Subcutaneous abdominal adipose tissue (tissue), 5 donors: ENCODE measurements around the gene SIGLECL1.
A peak's percentile ranks its signal among the peaks of the same experiment; 100 is the strongest.
"Not testable (repeated sequence)": the region's sequence is repeated elsewhere in the genome, so short reads cannot be mapped to it uniquely, and the experiment has no call there.

Source experiments
- H3K27ac ChIP-seq: one replicate; pipeline ENCODE4 v1.7.0; 2013; ENCODE audit warnings: low read depth, mild to moderate bottlenecking, inconsistent platforms, low read length, moderate library complexity
- H3K27me3 ChIP-seq, 5 donors: one replicate each; pipeline ENCODE4 v1.7.0; 2013; ENCODE audit warnings: low read length in 5 of 5, inconsistent platforms in 1 of 5; ENCODE audit not compliant: control insufficient read depth in 5 of 5, insufficient read depth in 4 of 5
- H3K36me3 ChIP-seq, 5 donors: one replicate each; pipeline ENCODE4 v1.7.0; 2013; ENCODE audit warnings: low read length in 5 of 5; ENCODE audit not compliant: control insufficient read depth in 5 of 5, insufficient read depth in 5 of 5
- H3K4me1 ChIP-seq, 5 donors: one replicate each; pipeline ENCODE4 v1.7.0; 2013; ENCODE audit warnings: low read length in 5 of 5, mild to moderate bottlenecking in 3 of 5, moderate library complexity in 1 of 5; ENCODE audit not compliant: control insufficient read depth in 5 of 5, insufficient read depth in 5 of 5
- H3K4me3 ChIP-seq, 5 donors: one replicate each; pipeline ENCODE4 v1.7.0; 2013; ENCODE audit warnings: low read length in 5 of 5, low read depth in 1 of 5
- H3K9ac ChIP-seq, 5 donors: one replicate each; pipeline ENCODE4 v1.7.0; 2013; ENCODE audit warnings: low read length in 5 of 5, mild to moderate bottlenecking in 4 of 5, moderate library complexity in 3 of 5
- H3K9me3 ChIP-seq, 5 donors: one replicate each; pipeline ENCODE4 v1.7.0; 2013; ENCODE audit warnings: low read length in 5 of 5; ENCODE audit not compliant: control insufficient read depth in 5 of 5
- donor health status: healthy.
- donor health status: healthy.
- donor health status: healthy.
- donor health status: healthy.
- donor health status: healthy.

The SIGLECL1 gene

DNA sequence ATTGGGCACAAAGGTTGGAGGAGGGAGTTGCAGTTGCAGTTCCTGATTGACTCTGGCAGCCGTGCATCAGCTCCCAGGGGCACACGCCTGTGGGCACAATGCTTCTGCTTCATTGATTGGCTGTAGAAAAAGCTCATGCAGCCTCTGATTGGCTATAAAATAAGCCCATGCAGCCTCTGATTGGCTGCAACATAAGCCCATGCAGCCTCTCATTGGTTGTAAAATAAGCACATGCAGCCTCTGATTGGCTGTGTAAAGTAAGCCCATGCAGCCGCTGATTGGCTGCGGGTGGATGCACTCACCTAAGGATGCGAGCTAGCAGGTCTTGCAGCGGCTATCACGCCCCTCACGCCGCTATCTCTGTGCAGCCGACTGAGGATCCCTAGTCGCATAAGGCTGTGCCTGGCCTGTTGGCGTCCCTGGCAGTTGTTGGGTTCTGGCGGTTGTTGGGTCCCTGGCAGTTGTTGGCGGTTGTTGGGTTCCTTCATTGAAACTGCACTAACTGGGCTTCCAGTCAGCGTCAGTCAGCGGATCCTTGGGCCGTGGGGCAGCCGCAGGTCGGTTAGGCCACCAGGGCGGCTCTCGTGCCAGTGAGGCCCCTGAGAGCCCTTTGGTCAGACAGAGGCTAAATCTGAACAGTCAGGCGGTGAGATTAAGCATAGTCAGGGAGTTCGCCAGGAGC is at the start of gene SIGLECL1:
TSS of gene SIGLECL1 (plus strand) at position 295 of the 682 bp plus-strand sequence. CDS start 12,993 bp downstream, outside the sequence.
- H3K27ac ChIP-seq: no peak within 1 kb of the TSS
- no peak within 1 kb of the TSS for H3K9ac ChIP-seq
- peaks cover 0 to 4% (median 0%) of the 10 kb centered on the region in 5 donors for H3K27me3 ChIP-seq
- no peak within 1 kb of the TSS for H3K4me3 ChIP-seq
- peaks cover 0 to 4% (median 0%) of the 10 kb centered on the region in 5 donors for H3K4me1 ChIP-seq
- H3K36me3 ChIP-seq: no peaks in the 10 kb centered on the region
- H3K9me3 ChIP-seq: peaks cover 0 to 3% (median 0%) of the 10 kb centered on the region in 5 donors

DNA sequence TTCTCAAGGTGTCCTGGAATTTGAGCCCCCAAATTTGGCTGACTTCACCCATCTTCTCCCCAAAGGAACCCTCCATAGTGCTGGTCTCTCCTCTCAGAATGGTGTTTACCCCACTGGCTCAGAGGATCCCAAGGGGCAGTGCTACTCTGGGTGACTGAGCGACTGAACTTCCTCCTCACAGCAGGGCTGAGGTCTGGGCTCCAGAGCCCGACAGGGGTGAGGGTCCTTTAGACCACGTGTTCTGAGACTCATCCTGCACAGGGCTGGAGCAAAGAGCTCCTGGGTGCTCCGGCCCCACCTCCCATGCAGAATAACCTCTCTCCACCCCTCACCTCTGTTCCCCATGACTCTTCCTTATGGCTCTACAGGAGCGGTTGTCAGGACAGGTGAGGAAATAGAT is 49.2 kb upstream of the SIGLECL1 start:
- no peak overlapping the region for H3K4me3 ChIP-seq
- no peaks in the 10 kb centered on the region for H3K4me1 ChIP-seq
- H3K9ac ChIP-seq: no peak overlapping the region
- peaks cover 10 to 23% (median 13%) of the 10 kb centered on the region in 5 donors for H3K27me3 ChIP-seq
- no peaks in the 10 kb centered on the region for H3K36me3 ChIP-seq
- H3K9me3 ChIP-seq: no peaks in the 10 kb centered on the region
- H3K27ac ChIP-seq: no peak overlapping the region

DNA sequence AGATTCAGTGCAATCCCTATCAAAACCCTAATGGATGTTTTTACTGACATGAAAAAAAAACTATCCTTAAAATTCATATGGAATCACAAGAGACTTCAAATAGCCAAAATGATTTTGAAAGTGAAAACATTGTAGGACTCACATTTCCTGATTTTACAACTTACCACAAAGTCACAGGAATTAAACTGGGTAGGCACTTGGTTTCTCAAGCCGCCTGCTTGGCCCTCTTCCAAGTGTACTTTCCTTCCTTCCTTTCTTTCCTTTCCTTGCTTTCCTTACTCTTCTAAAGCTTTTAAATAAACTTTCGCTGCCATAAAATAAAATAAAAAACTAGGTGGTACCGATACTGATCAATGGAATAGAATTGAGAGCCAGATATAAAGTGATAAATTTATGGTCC is 47.0 kb upstream of the SIGLECL1 start:
- H3K36me3 ChIP-seq: no peaks in the 10 kb centered on the region
- H3K4me1 ChIP-seq: no peaks in the 10 kb centered on the region
- H3K27me3 ChIP-seq: peaks cover 5 to 23% (median 13%) of the 10 kb centered on the region in 5 donors
- no peak overlapping the region for H3K9ac ChIP-seq
- no peak overlapping the region for H3K4me3 ChIP-seq
- no peaks in the 10 kb centered on the region for H3K9me3 ChIP-seq
- no peak overlapping the region for H3K27ac ChIP-seq

DNA sequence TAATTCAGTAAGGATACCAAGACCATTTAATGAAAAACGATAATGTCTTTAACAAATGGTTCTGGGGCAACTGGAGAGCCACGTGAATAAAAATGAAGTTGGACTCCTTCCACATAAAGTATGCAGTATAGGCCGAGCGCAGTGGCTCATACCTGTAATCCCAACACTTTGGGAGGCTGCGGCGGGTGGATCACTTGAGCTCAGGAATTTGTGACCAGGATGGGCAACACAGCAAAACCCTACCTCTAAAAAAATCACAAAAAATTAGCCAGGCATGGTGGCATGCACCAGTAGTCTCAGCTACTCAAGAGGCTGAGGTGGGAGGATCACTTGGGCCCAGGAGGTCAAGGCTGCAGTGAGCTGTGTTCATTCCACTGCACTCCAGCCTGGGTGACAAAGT is 46.6 kb upstream of the SIGLECL1 start:
- Histone ChIP-seq H3K4me1 (no peaks in the 10 kb centered on the region), H3K27ac (no peak overlapping the region), H3K36me3 (no peaks in the 10 kb centered on the region), H3K9me3 (no peaks in the 10 kb centered on the region), H3K27me3 (peaks cover 1 to 23% (median 13%) of the 10 kb centered on the region in 5 donors), H3K4me3 (no peak overlapping the region), H3K9ac (no peak overlapping the region)

DNA sequence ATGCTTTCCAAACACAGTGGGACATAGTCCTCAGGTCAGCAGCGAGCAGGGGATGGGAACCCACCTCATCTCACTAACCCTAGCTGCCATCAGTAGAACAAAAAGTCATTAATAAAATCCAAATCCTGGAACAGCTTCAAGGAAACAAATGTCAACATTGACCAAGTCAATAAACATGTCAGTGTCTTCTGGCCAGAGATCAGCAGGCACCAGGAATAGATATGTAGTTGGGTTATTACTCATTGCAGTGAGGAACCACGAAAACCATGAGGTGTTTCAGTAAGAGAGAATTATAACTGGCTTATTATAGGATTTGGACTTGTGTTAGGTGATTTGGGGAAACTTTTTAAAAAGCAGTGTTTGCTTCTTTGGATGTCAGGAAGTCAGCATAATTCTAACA is 43.1 kb upstream of the SIGLECL1 start:
- H3K4me1 ChIP-seq: peaks cover 0 to 9% (median 0%) of the 10 kb centered on the region in 5 donors
- H3K9me3 ChIP-seq: no peaks in the 10 kb centered on the region
- no peak overlapping the region for H3K27ac ChIP-seq
- no peaks in the 10 kb centered on the region for H3K36me3 ChIP-seq
- no peak overlapping the region for H3K4me3 ChIP-seq
- H3K9ac ChIP-seq: no peak overlapping the region
- H3K27me3 ChIP-seq: no peaks in the 10 kb centered on the region

DNA sequence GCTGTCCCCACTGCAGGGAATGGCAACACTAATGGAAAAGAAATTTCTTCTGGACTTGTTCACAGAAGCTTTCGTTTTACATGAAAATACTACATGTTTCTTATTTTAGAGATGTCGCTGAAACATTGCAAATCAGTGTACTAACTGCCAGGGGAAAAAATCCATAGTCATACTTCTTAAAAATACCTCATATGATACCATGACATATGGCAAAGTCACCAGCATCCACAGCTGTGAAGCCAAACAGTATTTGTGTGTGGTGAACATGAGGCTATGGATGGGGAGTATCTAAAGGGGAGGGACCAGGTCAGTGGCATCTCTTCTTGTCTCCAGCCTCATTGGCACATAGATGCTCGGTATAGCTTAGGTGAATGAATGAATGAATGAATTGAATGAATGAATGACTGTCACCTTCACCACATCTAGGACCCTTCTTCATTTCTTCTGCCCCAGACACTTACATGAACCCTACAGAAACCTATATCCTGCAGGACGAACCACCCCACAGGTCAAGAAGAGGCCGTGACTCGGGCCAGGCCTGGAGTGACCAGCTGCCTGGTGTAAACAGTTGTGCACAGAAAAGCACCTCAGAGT is 40.6 kb upstream of the SIGLECL1 start:
- H3K9ac ChIP-seq: no peak overlapping the region
- peaks cover 0 to 9% (median 0%) of the 10 kb centered on the region in 5 donors for H3K4me1 ChIP-seq
- no peak overlapping the region for H3K4me3 ChIP-seq
- no peak overlapping the region for H3K27ac ChIP-seq
- H3K9me3 ChIP-seq: no peaks in the 10 kb centered on the region
- H3K36me3 ChIP-seq: no peaks in the 10 kb centered on the region
- H3K27me3 ChIP-seq: no peaks in the 10 kb centered on the region

DNA sequence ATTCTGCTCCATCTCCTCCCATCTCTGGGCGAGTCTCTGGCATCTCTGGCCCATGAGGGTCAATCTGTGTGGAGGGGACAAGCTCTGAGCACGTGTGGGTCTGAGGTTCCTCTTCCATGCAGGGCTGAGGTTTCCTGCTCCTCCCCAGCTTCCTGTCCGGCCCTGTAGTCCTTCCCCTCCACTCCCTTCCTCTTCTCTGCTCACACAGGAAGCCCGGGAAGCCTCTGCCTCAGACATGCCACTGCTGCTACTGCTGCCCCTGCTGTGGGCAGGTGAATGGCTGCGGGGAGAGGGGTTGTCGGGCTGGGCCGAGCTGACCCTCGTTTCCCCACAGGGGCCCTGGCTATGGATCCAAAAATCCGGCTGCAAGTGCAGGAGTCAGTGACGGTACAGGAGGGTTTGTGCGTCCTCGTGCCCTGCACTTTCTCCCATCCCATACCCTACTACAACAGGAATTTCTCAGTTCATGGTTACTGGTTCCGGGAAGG is 40.0 kb upstream of the SIGLECL1 start:
- not testable (repeated sequence) for H3K27me3 ChIP-seq, H3K9me3 ChIP-seq, H3K27ac ChIP-seq, H3K9ac ChIP-seq, H3K4me1 ChIP-seq, H3K36me3 ChIP-seq
- H3K4me3 ChIP-seq: peak overlapping the region in 4 of 5 donors; percentile 27 to 56 (median 48)

DNA sequence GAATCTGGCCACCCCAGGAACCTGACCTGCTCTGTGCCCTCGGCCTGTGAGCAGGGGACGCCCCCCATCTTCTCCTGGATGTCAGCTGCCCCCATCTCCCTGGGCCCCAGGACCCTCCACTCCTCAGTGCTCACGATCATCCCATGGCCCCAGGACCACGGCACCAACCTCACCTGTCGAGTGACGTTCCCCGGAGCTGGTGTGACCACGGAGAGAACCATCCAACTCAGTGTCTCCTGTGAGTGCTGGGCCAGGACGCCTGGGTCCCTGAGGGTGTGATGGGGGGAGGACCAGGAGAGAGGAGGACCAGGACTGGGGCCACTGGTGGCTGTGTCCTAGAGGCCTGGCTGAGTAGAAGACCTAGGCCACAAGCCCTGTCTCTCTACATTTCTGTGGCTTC is 39.0 kb upstream of the SIGLECL1 start:
- Histone ChIP-seq H3K9me3 (no peaks in the 10 kb centered on the region), H3K9ac (no peak overlapping the region), H3K27me3 (no peaks in the 10 kb centered on the region), H3K36me3 (no peaks in the 10 kb centered on the region), H3K4me1 (peaks cover 0 to 9% (median 0%) of the 10 kb centered on the region in 5 donors), H3K4me3 (peak overlapping the region in 1 of 5 donors; percentile 53), H3K27ac (no peak overlapping the region)

DNA sequence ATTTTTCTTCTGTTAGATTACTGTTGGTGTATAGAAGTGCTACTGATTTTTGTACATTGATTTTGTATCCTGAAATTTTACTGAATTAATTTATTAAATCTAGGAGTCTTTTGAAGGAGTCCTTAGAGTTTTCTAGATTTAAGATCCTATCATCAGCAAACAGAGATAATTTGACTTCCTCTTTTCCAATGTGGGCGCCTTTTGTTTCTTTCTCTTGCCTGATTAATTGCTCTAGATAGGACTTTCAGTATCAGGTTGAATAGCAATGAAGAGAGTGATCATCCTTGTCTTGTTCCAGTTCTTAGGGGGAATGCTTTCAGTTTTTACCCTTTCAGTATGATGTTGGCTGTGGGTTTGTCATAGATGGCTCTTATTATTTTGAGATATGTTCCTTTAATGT is 31.6 kb upstream of the SIGLECL1 start:
- no peak overlapping the region for H3K9ac ChIP-seq
- H3K4me3 ChIP-seq: no peak overlapping the region
- H3K27me3 ChIP-seq: peaks cover 0 to 3% (median 0%) of the 10 kb centered on the region in 5 donors
- no peak overlapping the region for H3K27ac ChIP-seq
- H3K9me3 ChIP-seq: no peaks in the 10 kb centered on the region
- no peaks in the 10 kb centered on the region for H3K36me3 ChIP-seq
- no peaks in the 10 kb centered on the region for H3K4me1 ChIP-seq

DNA sequence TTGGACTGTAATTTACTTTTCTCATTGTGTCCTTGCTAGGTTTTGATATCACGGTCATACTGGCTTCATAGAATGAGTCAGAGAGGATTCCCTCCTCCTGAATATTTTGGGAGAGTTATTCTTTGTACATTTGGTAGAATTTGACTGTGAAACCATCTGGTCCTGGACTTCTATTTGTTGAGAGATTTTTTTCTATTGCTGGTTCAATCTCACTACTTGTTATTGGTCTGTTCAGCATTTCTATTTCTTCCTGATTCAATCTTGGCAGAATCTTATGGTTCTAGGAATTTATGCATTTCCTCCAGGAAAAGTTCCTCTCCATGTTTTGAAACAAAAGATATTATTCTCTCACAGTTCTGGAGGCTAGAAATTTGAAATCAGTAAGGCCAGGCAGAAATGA is 30.9 kb upstream of the SIGLECL1 start:
- no peaks in the 10 kb centered on the region for H3K9me3 ChIP-seq
- H3K27ac ChIP-seq: no peak overlapping the region
- H3K36me3 ChIP-seq: no peaks in the 10 kb centered on the region
- H3K27me3 ChIP-seq: peaks cover 0 to 3% (median 0%) of the 10 kb centered on the region in 5 donors
- no peaks in the 10 kb centered on the region for H3K4me1 ChIP-seq
- H3K9ac ChIP-seq: no peak overlapping the region
- H3K4me3 ChIP-seq: no peak overlapping the region
